ENCODE results near the gene TUBE1.
"Not testable (repeated sequence)": the region's sequence is repeated elsewhere in the genome, so short reads cannot be mapped to it uniquely, and the experiment has no call there.

The TUBE1 gene

GRCh38 chr6:112061605-112062004, 25.7 kb downstream of the TUBE1 start:
- no peak for DNase-seq

DNA sequence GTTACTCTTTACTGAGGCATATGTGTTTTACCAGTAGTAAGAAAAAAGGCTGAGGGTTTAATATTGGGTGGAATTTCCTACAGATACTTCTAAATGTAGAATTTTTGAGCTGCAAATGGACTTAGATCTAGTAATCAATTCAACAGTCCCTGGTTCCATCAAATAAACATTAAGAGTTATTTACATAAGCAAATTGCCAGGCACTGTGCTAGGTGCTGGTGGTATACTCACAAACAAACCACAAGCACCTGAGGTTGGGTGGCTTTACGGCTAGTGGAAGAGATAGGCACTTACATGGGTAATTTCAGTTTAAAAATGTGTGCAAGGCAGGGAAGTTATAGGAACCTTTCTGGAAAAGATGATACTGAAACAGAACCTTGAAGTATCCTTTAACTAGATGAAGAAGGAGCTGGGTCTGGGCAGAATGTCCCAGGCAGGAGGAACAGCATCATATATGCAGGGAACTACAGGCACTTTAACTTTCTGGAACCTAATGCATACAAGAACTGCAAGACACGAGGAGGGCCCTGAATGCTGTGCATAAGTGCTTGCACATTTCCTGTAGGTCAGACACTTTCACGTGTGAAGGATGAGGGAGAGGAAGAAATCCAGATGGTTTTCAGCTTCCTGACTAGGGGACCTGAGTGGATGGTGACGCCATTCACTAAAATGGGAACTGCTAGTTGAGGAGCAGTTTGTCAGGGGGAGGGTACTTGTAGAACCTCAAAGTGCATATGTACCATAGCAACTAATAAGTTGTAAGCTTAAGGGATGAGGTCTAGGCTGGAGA, 28.8 kb downstream of the TUBE1 start:
- DNase-seq: no peak

GRCh38 chr6:112054555-112055190, 32.6 kb downstream of the TUBE1 start:
- DNase-seq: no peak

DNA sequence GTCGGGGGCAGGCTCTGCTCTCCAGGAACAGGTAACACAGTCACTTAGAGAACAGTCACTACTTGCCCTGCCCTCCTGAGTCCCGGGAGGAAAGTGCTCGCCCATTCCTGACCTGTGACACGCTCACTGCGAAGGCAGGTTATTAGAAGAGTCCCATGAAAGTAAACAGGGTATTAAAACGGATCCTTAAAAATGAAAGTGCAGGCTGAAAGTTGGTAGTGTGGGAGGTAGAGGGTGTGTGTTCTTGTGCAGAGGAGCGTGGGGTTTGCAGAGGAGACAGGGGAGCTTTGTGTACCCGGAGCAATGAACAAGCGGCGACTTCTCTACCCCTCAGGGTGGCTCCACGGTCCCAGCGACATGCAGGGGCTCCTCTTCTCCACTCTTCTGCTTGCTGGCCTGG, 33.3 kb downstream of the TUBE1 start, which contains the start of gene CCN6:
Gene CCN6, plus strand, starts transcription at position 104 of the 400 bp plus-strand sequence. Its CDS starts 254 bp downstream, at position 358.
- DNase-seq: no peak

DNA sequence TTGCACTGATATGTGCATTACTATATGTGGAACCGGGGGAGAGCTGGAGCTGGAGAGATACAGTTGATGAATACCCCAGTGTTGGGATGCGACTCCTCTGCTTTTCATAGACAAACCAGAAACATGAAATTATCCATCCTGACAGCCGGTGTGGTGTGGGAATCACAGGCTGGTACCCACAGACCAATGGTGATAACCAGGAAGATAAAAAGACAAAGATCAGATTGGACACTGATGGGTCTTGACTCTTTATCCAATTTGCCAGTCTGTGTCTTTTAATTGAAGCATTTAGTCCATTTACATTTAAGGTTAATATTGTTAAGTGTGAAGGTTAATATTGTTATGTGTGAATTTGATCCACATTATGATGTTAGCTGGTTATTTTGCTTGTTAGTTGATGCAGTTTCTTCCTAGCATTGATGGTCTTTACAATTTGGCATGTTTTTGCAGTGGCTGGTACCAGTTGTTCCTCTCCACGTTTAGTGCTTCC, 36.0 kb downstream of the TUBE1 start:
- not testable (repeated sequence) for DNase-seq

DNA sequence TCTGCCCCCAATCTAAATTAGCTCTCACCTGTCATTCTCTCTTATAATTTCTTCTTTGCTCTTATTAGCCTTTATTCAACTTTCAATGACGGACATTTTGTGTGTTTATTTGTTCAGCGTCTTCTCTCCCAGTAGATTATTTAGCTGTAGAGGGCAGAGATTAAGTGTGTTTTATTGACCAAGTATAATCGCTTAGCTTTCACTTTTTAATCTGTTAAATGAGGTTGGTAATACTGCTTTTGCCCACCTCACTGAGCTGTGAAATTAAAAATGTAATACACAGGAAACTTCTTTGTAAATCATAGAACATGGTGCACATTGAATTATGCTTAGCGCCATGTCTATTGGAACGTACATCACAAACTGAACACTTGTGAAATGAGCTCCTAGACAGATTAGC, 36.9 kb downstream of the TUBE1 start:
- no peak for DNase-seq

- no peak for DNase-seq
Measured at GRCh38 chr6:112049996-112050395, 37.3 kb downstream of the TUBE1 start.

GRCh38 chr6:112049026-112049799, 38.1 kb downstream of the TUBE1 start:
- no peak for DNase-seq

- DNase-seq: not testable (repeated sequence)
Measured at GRCh38 chr6:112047523-112047922, 39.8 kb downstream of the TUBE1 start.

- no peak for DNase-seq
Measured at GRCh38 chr6:112044856-112045255, 42.4 kb downstream of the TUBE1 start.

- DNase-seq: no peak
Measured at GRCh38 chr6:112044196-112044595, 43.1 kb downstream of the TUBE1 start.

DNA sequence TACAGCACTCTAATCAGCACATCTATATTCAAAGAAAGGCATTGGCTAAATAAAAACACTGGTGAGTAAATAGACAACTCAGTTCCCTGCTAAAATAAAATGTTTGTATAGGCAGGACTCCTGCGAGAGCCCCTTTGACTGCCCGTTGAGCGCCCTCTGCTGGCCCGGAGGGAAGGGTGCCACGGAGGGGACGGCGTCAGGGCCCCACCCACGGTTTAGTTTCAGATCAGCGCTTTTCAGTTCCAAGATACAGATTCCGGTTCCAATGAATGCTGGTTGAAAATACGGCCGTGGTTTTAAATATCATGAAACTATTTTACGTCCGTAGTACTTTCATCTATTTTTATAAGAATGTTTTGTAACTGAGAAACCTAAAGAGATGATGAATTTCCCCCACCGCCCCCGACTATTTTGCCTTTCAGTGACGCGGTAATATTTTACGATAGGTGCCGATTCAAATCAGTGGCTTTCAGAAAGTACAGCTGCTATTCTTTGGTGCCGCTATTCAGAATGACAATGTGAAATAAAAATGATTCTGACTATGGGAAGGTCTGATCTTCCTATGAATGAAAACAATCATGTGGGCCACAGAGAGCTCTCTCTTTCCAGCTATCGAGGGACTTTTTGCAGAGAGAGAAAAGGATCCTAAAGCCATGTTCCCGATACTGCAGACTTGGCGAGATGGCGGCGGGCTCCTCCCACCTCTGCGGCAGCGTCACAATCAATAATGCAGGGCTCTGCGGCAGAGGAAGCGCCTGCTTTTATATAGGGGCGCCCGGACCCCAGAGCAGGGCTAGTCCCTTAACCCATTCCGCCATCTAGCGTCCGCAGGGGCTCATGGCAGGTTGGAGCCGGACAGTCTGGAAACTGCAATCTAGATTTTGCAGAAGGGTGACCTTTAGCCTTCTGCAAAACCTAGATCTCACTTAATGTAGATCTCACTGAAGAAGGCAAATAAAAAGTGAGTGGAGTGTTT, 44.0 kb downstream of the TUBE1 start:
- DNase-seq: peak; percentile 97

GRCh38 chr6:112041535-112041934, 45.7 kb downstream of the TUBE1 start:
- no peak for DNase-seq

DNA sequence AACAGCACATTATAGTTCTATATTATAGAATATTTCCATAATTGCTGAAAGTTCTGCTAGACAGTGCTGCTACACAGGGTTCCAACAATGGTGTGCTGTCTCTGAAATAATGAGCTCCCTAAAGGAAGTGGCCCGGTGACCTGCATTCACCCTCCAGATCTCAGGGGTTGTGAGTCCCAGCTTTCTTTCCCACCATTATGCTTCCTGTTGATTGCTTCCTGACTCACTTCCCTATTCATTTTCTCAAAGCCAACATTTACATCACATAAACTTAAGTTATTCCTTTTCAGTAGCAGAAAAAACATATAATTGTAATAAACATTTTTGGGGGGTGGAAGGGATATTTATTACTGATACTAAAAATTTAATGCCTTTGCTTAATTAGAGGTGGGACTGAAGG, 46.3 kb downstream of the TUBE1 start:
- no peak for DNase-seq

- no peak for DNase-seq
Measured at GRCh38 chr6:112039431-112039770, 47.9 kb downstream of the TUBE1 start.

DNA sequence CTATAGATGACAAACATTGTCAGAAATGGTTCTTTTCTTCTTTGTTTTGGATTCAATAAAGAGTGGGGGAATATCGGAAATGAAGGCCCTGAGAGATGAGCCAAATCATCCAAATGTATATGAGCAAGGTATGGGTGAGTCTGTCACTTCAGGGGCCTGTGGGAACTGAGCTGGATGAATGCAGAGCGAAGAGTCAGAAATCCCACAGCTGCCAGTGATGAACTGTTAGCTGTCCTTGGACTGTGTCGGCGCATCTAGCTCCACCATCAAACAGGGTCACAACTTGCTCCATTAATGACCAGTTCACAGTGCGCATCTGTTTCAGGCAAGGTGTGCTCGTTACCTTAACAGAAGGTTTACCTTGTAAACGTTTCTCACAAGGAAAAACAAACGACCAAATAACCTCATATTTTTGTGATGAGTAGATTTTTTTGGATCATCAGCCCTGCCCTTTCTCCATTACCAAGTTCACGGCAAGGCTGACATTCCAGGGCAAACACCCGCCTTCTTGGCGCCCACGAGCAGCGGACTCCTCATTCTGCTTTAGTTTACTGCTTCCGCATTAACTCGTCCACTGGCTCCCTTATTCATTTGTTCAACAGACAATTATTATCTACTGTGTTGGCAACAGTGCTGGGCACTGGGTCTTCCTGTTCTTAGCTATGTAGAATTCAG, 48.4 kb downstream of the TUBE1 start:
- no peak for DNase-seq

DNA sequence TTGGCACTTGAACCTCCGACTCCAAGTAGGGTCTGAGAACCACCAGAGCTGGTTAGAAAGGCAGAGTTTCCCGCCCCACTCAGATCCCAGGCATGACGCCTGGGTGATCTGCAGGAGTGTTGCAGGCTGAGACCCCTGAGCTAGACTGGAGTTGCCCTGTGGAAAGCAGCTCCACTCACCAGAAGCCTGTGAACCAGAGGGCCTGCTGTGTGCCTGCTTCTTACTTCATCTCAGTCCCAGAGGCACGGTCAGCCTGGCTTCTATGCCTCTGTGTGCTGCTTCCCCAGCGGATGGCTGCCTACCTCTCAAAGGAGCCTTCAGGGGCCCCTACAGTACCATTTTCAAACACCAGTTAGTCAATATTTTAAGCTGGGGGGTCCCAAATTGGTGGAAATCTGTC, 49.0 kb downstream of the TUBE1 start:
- DNase-seq: no peak

DNA sequence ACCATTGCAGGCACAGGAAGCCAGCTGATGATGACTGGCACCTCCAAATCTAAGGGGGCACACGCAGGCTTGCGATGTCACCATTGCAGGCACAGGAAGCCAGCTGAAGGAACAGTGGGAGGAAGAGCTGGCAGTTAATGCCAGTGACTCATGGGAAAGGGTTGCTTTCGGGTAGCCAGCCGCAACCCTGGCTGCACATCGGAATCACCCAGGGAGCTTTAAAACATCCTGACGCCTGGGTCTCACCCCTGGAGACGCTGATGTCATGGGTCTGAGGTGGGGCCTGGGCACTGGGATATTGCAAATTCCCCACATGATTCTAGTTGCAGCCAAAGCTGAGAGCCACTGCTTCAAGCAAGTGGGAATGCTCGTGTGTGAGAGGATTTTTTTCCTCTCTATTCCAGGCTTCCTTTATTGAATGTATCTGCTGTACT, 49.5 kb downstream of the TUBE1 start:
- no peak for DNase-seq

GRCh38 chr6:112036088-112036637, 51.1 kb downstream of the TUBE1 start:
- no peak for DNase-seq

DNA sequence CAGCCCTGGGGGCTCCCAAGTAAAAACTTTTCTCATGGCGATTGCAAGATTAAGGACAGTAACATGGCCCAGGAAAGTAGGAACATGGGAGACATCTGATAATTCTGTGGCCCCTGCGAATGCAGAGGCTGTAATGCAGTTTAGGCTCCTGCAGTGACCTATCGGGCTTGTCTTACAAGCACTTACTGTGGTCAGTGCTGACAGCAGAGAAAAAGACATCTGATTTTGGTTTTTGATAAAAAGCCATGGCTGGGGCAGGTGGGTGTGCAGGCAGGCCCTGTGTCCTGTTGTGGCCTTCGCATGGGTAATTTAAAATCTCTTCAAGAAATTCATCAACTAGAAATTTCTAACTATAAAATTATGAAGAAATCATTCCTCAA, 52.7 kb downstream of the TUBE1 start:
- DNase-seq: no peak
